ENCODE data around the gene SLC24A4.

GRCh38 chr14:92325835-92326234 lies 2.9 kb downstream of the SLC24A4 start:
- TF ChIP-seq CTCF (IDR thresholded peaks at IDR 0.05) = no peak
- no peak for TF ChIP-seq POLR2A (IDR thresholded peaks at IDR 0.05)

Data from breast epithelium (tissue), 3 donors.